Heart left ventricle (tissue), 13 donors: ENCODE measurements around the gene DNAH12.

Experiments
- POLR2A ChIP-seq, 2 donors: fragments of 450-650 bp; IDR thresholded peaks; one replicate each; pipeline ENCODE4 v1.6.1; 2017; ENCODE audit warnings: antibody characterized with exemption in 2 of 2, mild to moderate bottlenecking in 2 of 2, moderate library complexity in 2 of 2
- TF ChIP-seq, protein P1 (sequence below), 12 donors: fragments of 200-600 bp; sonication (generic) in 4 of 12; IDR thresholded peaks; one replicate each; pipeline versions ENCODE4 v1.5.0 to v1.8.0; 2018 to 2022; ENCODE audit warnings: antibody characterized with exemption in 12 of 12, mild to moderate bottlenecking in 5 of 12
- donor health status: ischemic (EF 13 %, LVEDD 7.1; RV severe dilation, severe dysfunction).
- donor health status: DM: no; HTN: yes; CAD: no.
- donor health status: DM: no; HTN: no; CAD: no.
- donor health status: ischemic (EF 25% LVEDD 6.9; RV normal size, moderate dysfunction).
- donor health status: ischemic (EF 25% LVEDD 5.7; RV mildly dilated, moderate dysfunction).
- donor health status: ischemic (EF 35%, LVEDD 5.7; RV mildly dilated, moderate dysfunction).
- donor health status: nonischemic (EF 11% LVEDD 7.7; RV severe dilation, severe dysfunction).
- donor health status: DM: yes; HTN: yes; CAD: no.
- donor health status: PGD.
- donor health status: ischemic (EF 29% LVEDD 5.4; RV normal size, mild dysfunction).
- donor health status: nonischemic (EF 23%, LVEDD 6.1; RV moderate dilation, normal function).

DNA sequence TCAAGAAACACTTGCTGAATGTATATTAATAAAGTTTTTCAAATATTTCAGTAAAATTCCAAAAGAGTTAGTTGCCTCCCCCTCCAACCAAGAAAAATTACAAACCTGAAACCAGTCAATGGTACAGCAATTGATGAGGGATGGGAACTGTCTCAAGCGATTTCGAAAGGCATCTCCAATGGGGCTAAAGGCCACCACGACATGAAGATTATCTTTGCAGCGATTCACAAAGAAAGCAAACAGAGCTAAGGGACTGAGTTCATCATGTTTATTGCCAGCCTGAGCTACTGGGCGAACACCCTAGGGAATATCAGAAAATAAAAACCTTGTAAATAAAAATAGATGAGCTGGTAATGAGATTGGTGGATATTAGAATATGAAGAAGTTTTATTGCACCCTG lies 152.4 kb downstream of the DNAH12 start:
- TF ChIP-seq, protein P1, sequence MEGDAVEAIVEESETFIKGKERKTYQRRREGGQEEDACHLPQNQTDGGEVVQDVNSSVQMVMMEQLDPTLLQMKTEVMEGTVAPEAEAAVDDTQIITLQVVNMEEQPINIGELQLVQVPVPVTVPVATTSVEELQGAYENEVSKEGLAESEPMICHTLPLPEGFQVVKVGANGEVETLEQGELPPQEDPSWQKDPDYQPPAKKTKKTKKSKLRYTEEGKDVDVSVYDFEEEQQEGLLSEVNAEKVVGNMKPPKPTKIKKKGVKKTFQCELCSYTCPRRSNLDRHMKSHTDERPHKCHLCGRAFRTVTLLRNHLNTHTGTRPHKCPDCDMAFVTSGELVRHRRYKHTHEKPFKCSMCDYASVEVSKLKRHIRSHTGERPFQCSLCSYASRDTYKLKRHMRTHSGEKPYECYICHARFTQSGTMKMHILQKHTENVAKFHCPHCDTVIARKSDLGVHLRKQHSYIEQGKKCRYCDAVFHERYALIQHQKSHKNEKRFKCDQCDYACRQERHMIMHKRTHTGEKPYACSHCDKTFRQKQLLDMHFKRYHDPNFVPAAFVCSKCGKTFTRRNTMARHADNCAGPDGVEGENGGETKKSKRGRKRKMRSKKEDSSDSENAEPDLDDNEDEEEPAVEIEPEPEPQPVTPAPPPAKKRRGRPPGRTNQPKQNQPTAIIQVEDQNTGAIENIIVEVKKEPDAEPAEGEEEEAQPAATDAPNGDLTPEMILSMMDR (IDR thresholded peaks at IDR 0.05): no peak
- TF ChIP-seq POLR2A (IDR thresholded peaks at IDR 0.05): no peak
